SK-N-SH treated with all-trans-retinoic acid at 6 μM for 48 hours (cell line): ENCODE measurements around the gene HOXD8.
A peak's percentile ranks its signal among the peaks of the same experiment; 100 is the strongest.

Source experiments
- ATAC-seq: fragments of 200-7000 bp; cut with Tn5 transposase; 3 replicates; pipeline ENCODE4 v1.9.1; 2020; ENCODE audit warnings: mild to moderate bottlenecking, moderate library complexity
- ARNTL ChIP-seq: fragments of 450-650 bp; formaldehyde crosslinking; IDR thresholded peaks from 2 replicates; pipeline ENCODE4 v1.5.0; 2020; ENCODE audit warnings: low read depth, mild to moderate bottlenecking, moderate library complexity, borderline replicate concordance
- BACH2 ChIP-seq: fragments of 250-450 bp; sonication (Bioruptor Pico); IDR thresholded peaks from 2 replicates; pipeline ENCODE4 v1.9.0; 2021; ENCODE audit warnings: mild to moderate bottlenecking, borderline replicate concordance
- CREB5 ChIP-seq: fragments of 250-450 bp; sonication (Bioruptor Pico); IDR thresholded peaks from 2 replicates; pipeline ENCODE4 v1.5.1; 2020; ENCODE audit warnings: low read depth, mild to moderate bottlenecking, moderate library complexity
- CSDC2 ChIP-seq: fragments of 250-450 bp; sonication (Bioruptor Pico); IDR thresholded peaks from 2 replicates; pipeline ENCODE4 v1.5.0; 2020; ENCODE audit warnings: mild to moderate bottlenecking, moderate library complexity
- CSRNP3 ChIP-seq: fragments of 250-450 bp; sonication (Bioruptor Pico); IDR thresholded peaks from 2 replicates; pipeline ENCODE4 v1.5.1; 2021; ENCODE audit warnings: mild to moderate bottlenecking, moderate library complexity
- ESRRG ChIP-seq: fragments of 250-450 bp; sonication (Bioruptor Pico); IDR thresholded peaks from 2 replicates; pipeline ENCODE4 v1.6.1; 2021; ENCODE audit warnings: mild to moderate bottlenecking
- GLIS3 ChIP-seq: fragments of 250-450 bp; sonication (Bioruptor Pico); IDR thresholded peaks from 2 replicates; pipeline ENCODE4 v1.5.0; 2020; ENCODE audit warnings: mild to moderate bottlenecking, moderate library complexity
- ISL1 ChIP-seq: fragments of 250-450 bp; sonication (Bioruptor Pico); IDR thresholded peaks from 2 replicates; pipeline ENCODE4 v2.1.2; 2022; ENCODE audit warnings: mild to moderate bottlenecking, moderate library complexity
- OSR1 ChIP-seq: fragments of 250-450 bp; sonication (Bioruptor Pico); IDR thresholded peaks from 2 replicates; pipeline ENCODE4 v1.8.0; 2022; ENCODE audit warnings: moderate library complexity, mild to moderate bottlenecking, inconsistent platforms
- PATZ1 ChIP-seq: fragments of 250-450 bp; sonication (Bioruptor Pico); IDR thresholded peaks from 2 replicates; pipeline ENCODE4 v1.8.0; 2020; ENCODE audit warnings: mild to moderate bottlenecking, moderate library complexity, borderline replicate concordance
- POU6F1 ChIP-seq: fragments of 250-450 bp; sonication (Bioruptor Pico); IDR thresholded peaks from 2 replicates; pipeline ENCODE4 v1.8.0; 2021; ENCODE audit warnings: low read depth, mild to moderate bottlenecking, moderate library complexity, borderline replicate concordance
- PPARA ChIP-seq: fragments of 250-450 bp; sonication (Bioruptor Pico); IDR thresholded peaks from 2 replicates; pipeline ENCODE4 v1.5.0; 2020; ENCODE audit warnings: mild to moderate bottlenecking, borderline replicate concordance
- RARB ChIP-seq: fragments of 250-450 bp; sonication (Bioruptor Pico); IDR thresholded peaks from 2 replicates; pipeline ENCODE4 v1.8.0; 2021; ENCODE audit warnings: mild to moderate bottlenecking, moderate library complexity
- SNAI2 ChIP-seq: fragments of 250-450 bp; sonication (Bioruptor Pico); IDR thresholded peaks from 2 replicates; pipeline ENCODE4 v1.5.0; 2020; ENCODE audit warnings: mild to moderate bottlenecking, moderate library complexity
- TCF4 ChIP-seq: fragments of 250-450 bp; sonication (Bioruptor Pico); IDR thresholded peaks from 2 replicates; pipeline ENCODE4 v1.8.0; 2021; ENCODE audit warnings: mild to moderate bottlenecking, moderate library complexity, borderline replicate concordance
- TOX ChIP-seq: fragments of 250-450 bp; sonication (Bioruptor Pico); IDR thresholded peaks from 2 replicates; pipeline ENCODE4 v1.8.0; 2021; ENCODE audit warnings: mild to moderate bottlenecking, moderate library complexity, borderline replicate concordance
- TSHZ2 ChIP-seq: fragments of 250-450 bp; sonication (Bioruptor Pico); IDR thresholded peaks from 2 replicates; pipeline ENCODE4 v1.5.0; 2020; ENCODE audit warnings: mild to moderate bottlenecking, moderate library complexity
- ZC3H10 ChIP-seq: fragments of 250-450 bp; sonication (Bioruptor Pico); IDR thresholded peaks from 2 replicates; pipeline ENCODE4 v1.5.1; 2021; ENCODE audit warnings: mild to moderate bottlenecking, moderate library complexity
- ZFP3 ChIP-seq: fragments of 250-450 bp; sonication (Bioruptor Pico); IDR thresholded peaks from 2 replicates; pipeline ENCODE4 v1.5.0; 2020; ENCODE audit warnings: mild to moderate bottlenecking, moderate library complexity
- ZFP30 ChIP-seq: fragments of 450-650 bp; formaldehyde crosslinking; IDR thresholded peaks from 2 replicates; pipeline ENCODE4 v1.5.0; 2022; ENCODE audit warnings: mild to moderate bottlenecking, moderate library complexity
- ZNF70 ChIP-seq: fragments of 450-650 bp; formaldehyde crosslinking; IDR thresholded peaks from 2 replicates; pipeline ENCODE4 v1.5.0; 2020; ENCODE audit warnings: mild to moderate bottlenecking, moderate library complexity
- ZNF8 ChIP-seq: fragments of 450-650 bp; formaldehyde crosslinking; IDR thresholded peaks from 2 replicates; pipeline ENCODE4 v1.5.0; 2020; ENCODE audit warnings: mild to moderate bottlenecking, moderate library complexity

HOXD8 gene

GRCh38 chr2:176087330-176088047 lies 42.0 kb upstream of the HOXD8 start:
- TF ChIP-seq ZFP30 (CRISPR knock-in tag) (no peak), ZNF70 (CRISPR knock-in tag) (no peak), TSHZ2 (CRISPR knock-in tag) (no peak), PATZ1 (CRISPR knock-in tag) (no peak), ESRRG (CRISPR knock-in tag) (no peak), TCF4 (no peak), BACH2 (CRISPR knock-in tag) (no peak), GLIS3 (CRISPR knock-in tag) (no peak), ZNF8 (CRISPR knock-in tag) (no peak), RARB (CRISPR knock-in tag) (no peak), ZC3H10 (CRISPR knock-in tag) (no peak), ARNTL (CRISPR knock-in tag) (no peak), ZFP3 (CRISPR knock-in tag) (no peak), SNAI2 (no peak), CSRNP3 (CRISPR knock-in tag) (no peak), OSR1 (CRISPR knock-in tag) (no peak), TOX (CRISPR knock-in tag) (no peak), CSDC2 (CRISPR knock-in tag) (no peak)
- no peak for ATAC-seq

- peak; percentile 83 for ATAC-seq
- TF ChIP-seq ARNTL (CRISPR knock-in tag) (no peak), GLIS3 (CRISPR knock-in tag) (no peak), ZNF8 (CRISPR knock-in tag) (no peak), POU6F1 (CRISPR knock-in tag) (no peak), CREB5 (CRISPR knock-in tag) (no peak), ZFP3 (CRISPR knock-in tag) (no peak), TCF4 (no peak), ESRRG (CRISPR knock-in tag) (no peak), TSHZ2 (CRISPR knock-in tag) (no peak), PPARA (CRISPR knock-in tag) (no peak), OSR1 (CRISPR knock-in tag) (no peak), CSDC2 (CRISPR knock-in tag) (no peak), ISL1 (CRISPR knock-in tag) (no peak), RARB (CRISPR knock-in tag) (no peak), SNAI2 (no peak), BACH2 (CRISPR knock-in tag) (no peak), ZNF70 (CRISPR knock-in tag) (no peak), TOX (CRISPR knock-in tag) (no peak)
These were observed 41.2 kb upstream of the HOXD8 start for GRCh38 chr2:176088048-176088936.
